Activated T-helper 1 cell treated with anti-CD3 and anti-CD28 coated beads, Interleukin-12 subunit alpha, Interleukin-12 subunit beta, Interleukin-2, Interleukin-4 antibody, amounts not matched to agents 30 ng/mL and 10 ng/mL and 1 ng/mL, durations not matched to agents 14 hours and 24 hours and 36 hours (primary cell): ENCODE measurements around the gene KRTAP10-3. TPM values are rescaled to one million over a fixed set of nuclear protein-coding genes. Genes with fewer than 3 reads are reported as not detected.

Source experiments
- DNase-seq: peaks from one replicate; pipeline ENCODE4 v3.0.0; 2021; ENCODE audit warnings: low spot score
- H3K27ac Mint-ChIP-seq: one replicate; pipeline ENCODE4 v1.8.0; 2021; ENCODE audit warnings: mild to moderate bottlenecking, mixed read lengths
- H3K27me3 Mint-ChIP-seq: one replicate; pipeline ENCODE4 v1.8.0; 2022; ENCODE audit warnings: mild to moderate bottlenecking, moderate library complexity, mixed read lengths; ENCODE audit not compliant: insufficient read depth
- H3K36me3 Mint-ChIP-seq: one replicate; pipeline ENCODE4 v1.8.0; 2021; ENCODE audit warnings: low read depth, mixed read lengths
- H3K4me1 Mint-ChIP-seq: one replicate; pipeline ENCODE4 v1.8.0; 2021; ENCODE audit warnings: low read depth, mixed read lengths
- H3K4me3 Mint-ChIP-seq: one replicate; pipeline ENCODE4 v1.8.0; 2021; ENCODE audit warnings: mild to moderate bottlenecking, moderate library complexity, mixed read lengths
- H3K9me3 Mint-ChIP-seq: one replicate; pipeline ENCODE4 v1.8.0; 2021; ENCODE audit warnings: mixed read lengths
- intact Hi-C: fragments of 100-400 bp; cut with micrococcal nuclease; formaldehyde crosslinking; loops from one replicate; pipeline ENCODE4 v1.15.1; 2024
- total RNA-seq: library from RNA; stranded (reverse); gene quantifications from 2 replicates; pipeline ENCODE4 v1.2.3, GENCODE V29; 2022

Gene KRTAP10-3
- total RNA-seq, 1 donor from 2014 or later: not detected

- H3K36me3 Mint-ChIP-seq: peaks cover 10% of the 10 kb centered on the region
- no peak for DNase-seq
- H3K4me1 Mint-ChIP-seq: peaks cover 11% of the 10 kb centered on the region
- intact Hi-C loops: no loop called here
- H3K4me3 Mint-ChIP-seq: no peak overlapping the region
- H3K27me3 Mint-ChIP-seq: peaks cover 2% of the 10 kb centered on the region
- H3K9me3 Mint-ChIP-seq: peaks cover 25% of the 10 kb centered on the region
- H3K27ac Mint-ChIP-seq: no peak overlapping the region
These were observed 14.0 kb downstream of the KRTAP10-3 start for GRCh38 chr21:44544566-44544965.

- no peak for DNase-seq
- Mint-ChIP-seq H3K36me3 (peaks cover 10% of the 10 kb centered on the region), H3K4me1 (peaks cover 9% of the 10 kb centered on the region), H3K9me3 (peaks cover 24% of the 10 kb centered on the region), H3K4me3 (no peak overlapping the region), H3K27me3 (peaks cover 5% of the 10 kb centered on the region), H3K27ac (no peak overlapping the region)
- intact Hi-C loops: no loop called here
These were observed 15.9 kb downstream of the KRTAP10-3 start for GRCh38 chr21:44542716-44543115.

- Mint-ChIP-seq H3K4me1 (no peaks in the 10 kb centered on the region), H3K27me3 (peaks cover 5% of the 10 kb centered on the region), H3K36me3 (no peaks in the 10 kb centered on the region), H3K9me3 (peaks cover 6% of the 10 kb centered on the region), H3K27ac (no peak overlapping the region), H3K4me3 (no peak overlapping the region)
- intact Hi-C loops: no loop called here
- DNase-seq: no peak
These were observed 17.8 kb downstream of the KRTAP10-3 start for GRCh38 chr21:44540741-44541288.

- intact Hi-C loops: no loop called here
- Mint-ChIP-seq H3K36me3 (no peaks in the 10 kb centered on the region), H3K27me3 (peaks cover 5% of the 10 kb centered on the region), H3K27ac (no peak within 1 kb of the TSS), H3K9me3 (no peaks in the 10 kb centered on the region), H3K4me3 (no peak within 1 kb of the TSS), H3K4me1 (no peaks in the 10 kb centered on the region)
- DNase-seq: no peak
These were observed 18.5 kb downstream of the KRTAP10-3 start, which contains the start of gene KRTAP10-1 for GRCh38 chr21:44539991-44540666. Gene KRTAP10-1 (minus strand): TSS chr21:44540195. CDS start chr21:44540150, 45 bp downstream.

GRCh38 chr21:44539046-44539445 is 19.5 kb downstream of the KRTAP10-3 start:
- H3K27me3 Mint-ChIP-seq: peaks cover 5% of the 10 kb centered on the region
- DNase-seq: no peak
- intact Hi-C loops: no loop called here
- no peaks in the 10 kb centered on the region for H3K4me1 Mint-ChIP-seq
- no peaks in the 10 kb centered on the region for H3K36me3 Mint-ChIP-seq
- no peaks in the 10 kb centered on the region for H3K9me3 Mint-ChIP-seq
- H3K4me3 Mint-ChIP-seq: no peak overlapping the region
- no peak overlapping the region for H3K27ac Mint-ChIP-seq

GRCh38 chr21:44537930-44538911 is 20.4 kb downstream of the KRTAP10-3 start:
- intact Hi-C loops: no loop called here
- no peaks in the 10 kb centered on the region for H3K9me3 Mint-ChIP-seq
- no peaks in the 10 kb centered on the region for H3K36me3 Mint-ChIP-seq
- peaks cover 5% of the 10 kb centered on the region for H3K27me3 Mint-ChIP-seq
- H3K4me3 Mint-ChIP-seq: no peak overlapping the region
- H3K4me1 Mint-ChIP-seq: no peaks in the 10 kb centered on the region
- H3K27ac Mint-ChIP-seq: no peak overlapping the region
- DNase-seq: no peak

GRCh38 chr21:44535963-44536362 is 22.6 kb downstream of the KRTAP10-3 start:
- Mint-ChIP-seq H3K4me3 (no peak overlapping the region), H3K27ac (no peak overlapping the region), H3K36me3 (no peaks in the 10 kb centered on the region), H3K4me1 (no peaks in the 10 kb centered on the region), H3K9me3 (no peaks in the 10 kb centered on the region), H3K27me3 (peaks cover 4% of the 10 kb centered on the region)
- intact Hi-C loops: no loop called here
- DNase-seq: no peak

GRCh38 chr21:44534688-44535087 is 23.9 kb downstream of the KRTAP10-3 start:
- no peak overlapping the region for H3K27ac Mint-ChIP-seq

GRCh38 chr21:44533891-44534627 is 24.5 kb downstream of the KRTAP10-3 start:
- H3K4me1 Mint-ChIP-seq: no peaks in the 10 kb centered on the region

More at GRCh38 chr21:44534688-44535087, 23.9 kb downstream of the KRTAP10-3 start:
- Mint-ChIP-seq H3K9me3 (no peaks in the 10 kb centered on the region), H3K36me3 (no peaks in the 10 kb centered on the region), H3K4me1 (no peaks in the 10 kb centered on the region), H3K27me3 (peaks cover 3% of the 10 kb centered on the region), H3K4me3 (no peak overlapping the region)
- no peak for DNase-seq
- intact Hi-C loops: no loop called here

GRCh38 chr21:44533121-44533890 is 25.3 kb downstream of the KRTAP10-3 start:
- Mint-ChIP-seq H3K27ac (no peak overlapping the region), H3K9me3 (no peaks in the 10 kb centered on the region), H3K4me3 (no peak overlapping the region), H3K4me1 (no peaks in the 10 kb centered on the region), H3K27me3 (no peaks in the 10 kb centered on the region), H3K36me3 (no peaks in the 10 kb centered on the region)
- DNase-seq: no peak
- intact Hi-C loops: no loop called here

More at GRCh38 chr21:44533891-44534627, 24.5 kb downstream of the KRTAP10-3 start:
- H3K36me3 Mint-ChIP-seq: no peaks in the 10 kb centered on the region
- H3K27me3 Mint-ChIP-seq: no peaks in the 10 kb centered on the region
- no peak overlapping the region for H3K4me3 Mint-ChIP-seq
- DNase-seq: no peak
- no peaks in the 10 kb centered on the region for H3K9me3 Mint-ChIP-seq
- H3K27ac Mint-ChIP-seq: no peak overlapping the region
- intact Hi-C loops: no loop called here

- no peak for DNase-seq
- no peaks in the 10 kb centered on the region for H3K4me1 Mint-ChIP-seq
These were observed 25.9 kb downstream of the KRTAP10-3 start for GRCh38 chr21:44532712-44533111.

More at GRCh38 chr21:44532712-44533111, 25.9 kb downstream of the KRTAP10-3 start:
- Mint-ChIP-seq H3K36me3 (no peaks in the 10 kb centered on the region), H3K9me3 (no peaks in the 10 kb centered on the region), H3K27me3 (no peaks in the 10 kb centered on the region), H3K27ac (no peak overlapping the region), H3K4me3 (no peak overlapping the region)
- intact Hi-C loops: no loop called here
